ENCODE results near the gene ENAH.
A peak's percentile ranks its signal among the peaks of the same experiment; 100 is the strongest.

Gene ENAH

GRCh38 chr1:225655509-225656258 is 2.8 kb upstream of the ENAH start:
- no peak overlapping the region for H3K4me3 ChIP-seq (ENCODE audit: control insufficient read depth, low read depth, low read length)
- DNase-seq (ENCODE audit: low read depth), result peak; percentile 98
- TF ChIP-seq CTCF (conservative IDR thresholded peaks at IDR 0.05; ENCODE audit: control insufficient read depth, insufficient read depth, low read depth, low read length), result no peak

DNA sequence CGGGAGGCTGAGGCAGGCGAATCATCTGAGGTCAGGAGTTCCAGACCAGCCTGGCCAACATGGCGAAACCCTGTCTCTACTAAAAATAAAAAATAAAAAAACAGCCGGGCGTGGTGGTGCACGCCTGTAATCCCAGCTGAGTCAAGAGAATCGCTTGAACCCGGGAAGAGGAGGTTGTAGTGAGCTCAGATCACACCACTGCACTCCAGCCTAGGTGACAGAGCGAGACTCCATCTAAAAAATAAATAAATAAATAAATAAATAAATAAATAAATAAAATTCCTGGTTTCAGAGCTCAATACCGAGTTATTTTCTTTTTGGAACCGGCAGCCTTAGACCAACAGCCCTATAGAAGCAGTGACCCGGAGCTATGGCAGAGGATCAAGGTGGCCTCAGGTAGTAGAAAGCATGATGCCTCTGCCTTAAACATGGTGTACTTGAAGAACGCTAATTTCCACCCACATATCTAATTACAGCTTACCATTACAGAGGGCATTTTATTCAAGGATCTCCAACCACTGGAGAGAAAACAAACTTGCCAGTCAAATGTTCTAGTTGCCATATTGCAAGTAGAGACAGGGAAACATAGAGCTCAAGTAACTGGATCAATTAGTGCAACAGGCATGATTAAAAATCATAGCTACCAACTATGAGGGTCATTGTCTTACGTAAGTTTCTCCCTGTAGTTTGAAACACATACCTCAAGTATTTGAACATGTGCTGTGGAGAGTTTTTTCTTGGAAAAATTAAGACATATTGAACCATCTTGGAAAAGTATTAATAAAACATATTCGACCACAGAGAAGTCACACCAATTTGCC is 2.0 kb upstream of the ENAH start:
- no peak for TF ChIP-seq CTCF (conservative IDR thresholded peaks at IDR 0.05; ENCODE audit: control insufficient read depth, insufficient read depth, low read depth, low read length)
- H3K4me3 ChIP-seq (ENCODE audit: control insufficient read depth, low read depth, low read length), result peak overlapping the region; percentile 7
- DNase-seq (ENCODE audit: low read depth), result no peak

- H3K4me3 ChIP-seq (ENCODE audit: control insufficient read depth, low read depth, low read length), result peak overlapping the region; percentile 63
- no peak for TF ChIP-seq CTCF (conservative IDR thresholded peaks at IDR 0.05; ENCODE audit: control insufficient read depth, insufficient read depth, low read depth, low read length)
- no peak for DNase-seq (ENCODE audit: low read depth)
These were observed 1.3 kb upstream of the ENAH start for GRCh38 chr1:225654277-225654597.

DNA sequence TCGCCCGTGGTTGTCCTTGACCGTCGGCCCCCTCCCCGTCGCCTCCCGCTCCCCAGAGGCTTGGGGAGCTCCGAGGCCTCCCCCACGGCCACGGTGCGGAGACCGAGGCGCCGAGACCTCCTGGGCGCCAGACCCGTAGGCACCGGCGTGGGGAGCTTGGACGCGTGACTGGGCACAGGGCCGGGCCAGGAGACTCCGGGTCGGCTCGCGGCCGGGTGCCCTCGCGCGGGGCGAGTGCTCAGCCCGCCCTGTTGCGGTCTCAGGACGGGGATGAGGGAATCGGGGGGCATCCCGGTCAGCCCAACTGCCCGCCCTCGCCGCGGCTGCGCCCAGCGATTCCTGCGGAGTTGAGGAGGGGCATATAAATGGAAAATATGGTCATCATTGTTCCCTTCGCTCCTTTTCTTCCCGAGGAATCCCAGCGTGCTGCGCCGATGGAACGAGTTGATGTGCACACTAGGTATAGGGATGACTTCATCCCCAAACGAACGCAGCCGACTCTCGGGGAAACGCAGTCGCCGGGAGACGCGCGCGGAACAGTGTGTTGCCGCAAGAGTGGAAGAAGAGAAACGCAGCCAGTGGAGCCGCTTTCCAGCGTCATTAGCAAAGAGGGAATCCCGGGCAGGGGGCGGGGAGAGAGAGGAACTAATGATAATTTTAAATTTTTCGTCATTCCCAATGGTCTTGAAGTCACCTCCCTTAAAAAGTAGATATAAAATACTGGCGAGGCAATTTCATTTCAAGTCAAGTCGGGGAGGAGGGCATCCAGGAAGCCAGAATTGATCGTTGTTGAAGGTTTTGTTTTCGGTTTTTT is 747 bp upstream of the ENAH start:
- TF ChIP-seq CTCF (conservative IDR thresholded peaks at IDR 0.05; ENCODE audit: control insufficient read depth, insufficient read depth, low read depth, low read length), result no peak
- peak overlapping the region; percentile 63 for H3K4me3 ChIP-seq (ENCODE audit: control insufficient read depth, low read depth, low read length)
- peak; percentile 72 for DNase-seq (ENCODE audit: low read depth)

DNA sequence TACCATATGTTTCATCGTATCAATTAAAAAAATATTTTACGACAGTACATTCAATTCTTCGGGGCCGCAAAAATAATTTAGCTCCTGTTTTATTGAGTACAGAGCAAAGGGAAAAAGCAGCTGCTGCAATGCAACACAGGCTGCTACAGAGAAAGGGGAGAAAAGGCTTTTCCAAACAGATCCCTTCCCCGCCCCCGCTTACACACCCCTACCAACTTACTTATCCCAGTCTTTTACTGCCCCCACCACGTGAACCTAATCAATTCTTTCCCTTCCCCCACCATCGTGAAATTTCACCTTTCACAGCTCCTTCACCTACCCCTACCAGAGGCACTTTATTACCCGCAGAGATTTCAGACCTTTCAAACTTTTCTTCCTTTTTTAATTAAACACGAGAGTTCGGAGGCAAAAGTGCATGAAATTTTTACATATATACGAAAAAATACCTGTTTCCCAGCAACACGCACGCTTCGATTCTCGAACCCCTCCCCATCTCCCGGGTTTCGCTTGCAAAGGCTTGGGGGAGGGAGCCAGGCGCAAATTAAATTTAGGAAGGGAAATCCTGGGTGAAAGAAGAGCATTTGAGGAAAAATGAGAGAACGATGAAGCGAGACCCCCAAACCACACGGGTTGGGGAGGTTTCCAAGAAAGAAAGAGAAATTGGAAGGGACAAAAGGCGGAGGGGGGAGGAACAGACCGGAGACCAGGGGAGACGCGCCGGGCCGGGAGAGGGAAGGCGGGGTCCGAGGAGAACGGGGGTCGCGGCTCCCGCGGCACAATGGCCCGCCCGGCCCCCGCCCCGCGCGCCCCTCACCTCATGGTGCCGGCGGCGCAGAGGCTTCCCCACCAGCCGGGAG is 823 bp downstream of the ENAH start:
- DNase-seq (ENCODE audit: low read depth), result peak; percentile 41
- TF ChIP-seq CTCF (conservative IDR thresholded peaks at IDR 0.05; ENCODE audit: control insufficient read depth, insufficient read depth, low read depth, low read length), result no peak
- H3K4me3 ChIP-seq (ENCODE audit: control insufficient read depth, low read depth, low read length), result peak overlapping the region; percentile 90
